ENCODE data around the gene THSD4. TPM values are rescaled to one million over a fixed set of nuclear protein-coding genes. Genes with fewer than 3 reads are reported as not detected.

The THSD4 gene
- total RNA-seq, 2 experiments from 2014 or later: not detected

DNA sequence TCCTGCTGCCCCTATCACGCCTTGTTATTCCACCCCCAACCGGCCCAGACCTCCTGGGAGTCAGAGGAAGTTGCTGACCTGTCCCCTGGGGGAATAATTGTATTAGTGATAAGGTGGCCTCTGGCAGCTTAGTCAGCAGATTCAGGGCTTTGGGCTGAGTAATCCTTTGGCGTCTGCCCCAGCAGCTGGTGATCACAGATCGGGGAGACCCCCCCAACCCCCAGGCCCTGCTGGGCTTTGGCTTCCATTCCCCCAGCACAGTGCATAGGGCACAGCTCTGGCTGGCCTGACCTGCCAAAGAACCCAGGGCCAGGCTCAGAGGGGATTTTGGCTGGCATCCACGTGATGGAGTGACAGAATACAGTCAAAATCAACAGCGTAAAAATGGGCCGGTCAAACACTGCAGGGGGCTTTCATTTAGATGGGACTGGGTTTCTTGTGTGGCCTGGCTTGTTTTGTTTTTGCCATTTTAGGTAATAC lies 691.2 kb downstream of the THSD4 start:
- Mint-ChIP-seq H3K4me1 (ENCODE audit: low read depth) (no peaks in the 10 kb centered on the region), H3K27me3 (peaks cover 9% of the 10 kb centered on the region), H3K9me3 (no peaks in the 10 kb centered on the region), H3K36me3 (ENCODE audit: low read depth) (no peaks in the 10 kb centered on the region), H3K4me3 (no peak overlapping the region), H3K27ac (no peak overlapping the region)
- POLR2A ChIA-PET: no interaction called here
- TF ChIP-seq, protein P1, sequence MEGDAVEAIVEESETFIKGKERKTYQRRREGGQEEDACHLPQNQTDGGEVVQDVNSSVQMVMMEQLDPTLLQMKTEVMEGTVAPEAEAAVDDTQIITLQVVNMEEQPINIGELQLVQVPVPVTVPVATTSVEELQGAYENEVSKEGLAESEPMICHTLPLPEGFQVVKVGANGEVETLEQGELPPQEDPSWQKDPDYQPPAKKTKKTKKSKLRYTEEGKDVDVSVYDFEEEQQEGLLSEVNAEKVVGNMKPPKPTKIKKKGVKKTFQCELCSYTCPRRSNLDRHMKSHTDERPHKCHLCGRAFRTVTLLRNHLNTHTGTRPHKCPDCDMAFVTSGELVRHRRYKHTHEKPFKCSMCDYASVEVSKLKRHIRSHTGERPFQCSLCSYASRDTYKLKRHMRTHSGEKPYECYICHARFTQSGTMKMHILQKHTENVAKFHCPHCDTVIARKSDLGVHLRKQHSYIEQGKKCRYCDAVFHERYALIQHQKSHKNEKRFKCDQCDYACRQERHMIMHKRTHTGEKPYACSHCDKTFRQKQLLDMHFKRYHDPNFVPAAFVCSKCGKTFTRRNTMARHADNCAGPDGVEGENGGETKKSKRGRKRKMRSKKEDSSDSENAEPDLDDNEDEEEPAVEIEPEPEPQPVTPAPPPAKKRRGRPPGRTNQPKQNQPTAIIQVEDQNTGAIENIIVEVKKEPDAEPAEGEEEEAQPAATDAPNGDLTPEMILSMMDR (IDR thresholded peaks at IDR 0.05): no peak
- CTCF ChIA-PET: no interaction called here
- intact Hi-C loops (cut with micrococcal nuclease): no loop called here
- ATAC-seq (no peak), DNase-seq (no peak)

DNA sequence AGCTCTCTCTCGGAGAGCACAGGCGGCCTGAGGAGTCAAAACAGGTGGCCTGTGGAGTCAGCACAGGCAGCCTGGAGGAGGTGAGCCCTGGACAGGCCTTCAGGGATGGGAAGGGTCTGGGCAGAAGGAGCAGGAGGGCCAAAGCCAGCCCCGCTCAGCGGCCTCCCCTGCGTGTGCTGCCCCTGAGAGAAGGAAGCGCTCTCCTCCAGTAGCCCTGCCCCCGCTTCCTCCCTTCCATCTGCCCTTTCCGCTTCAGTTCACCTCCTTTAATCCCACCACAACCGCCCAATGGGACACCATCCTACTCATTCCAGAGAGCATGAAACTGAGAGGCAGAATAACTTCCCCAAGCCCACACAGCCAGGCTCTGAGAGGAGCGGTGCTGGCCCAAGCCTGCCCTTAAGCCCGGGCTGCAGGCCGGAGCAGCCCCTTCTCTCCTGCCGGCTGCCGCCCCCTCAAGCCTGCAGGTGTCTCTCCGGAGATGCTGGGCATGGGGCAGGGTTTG lies 691.9 kb downstream of the THSD4 start:
- H3K36me3 Mint-ChIP-seq (ENCODE audit: low read depth): no peaks in the 10 kb centered on the region
- TF ChIP-seq, protein P1 (IDR thresholded peaks at IDR 0.05): no peak
- ATAC-seq (no peak), DNase-seq (no peak)
- peaks cover 5% of the 10 kb centered on the region for H3K27me3 Mint-ChIP-seq
- H3K27ac Mint-ChIP-seq: no peak overlapping the region
- POLR2A ChIA-PET: no interaction called here
- intact Hi-C loops (cut with micrococcal nuclease): no loop called here
- CTCF ChIA-PET: no interaction called here
- no peaks in the 10 kb centered on the region for H3K9me3 Mint-ChIP-seq
- no peaks in the 10 kb centered on the region for H3K4me1 Mint-ChIP-seq (ENCODE audit: low read depth)
- no peak overlapping the region for H3K4me3 Mint-ChIP-seq

- DNase-seq: no peak
- no peak for ATAC-seq
- CTCF ChIA-PET: no interaction called here
- peaks cover 2% of the 10 kb centered on the region for H3K27me3 Mint-ChIP-seq
- H3K27ac Mint-ChIP-seq: no peak overlapping the region
- H3K9me3 Mint-ChIP-seq: no peaks in the 10 kb centered on the region
- intact Hi-C loops (cut with micrococcal nuclease): no loop called here
- H3K4me1 Mint-ChIP-seq (ENCODE audit: low read depth): no peaks in the 10 kb centered on the region
- H3K4me3 Mint-ChIP-seq: no peak overlapping the region
- POLR2A ChIA-PET: no interaction called here
- TF ChIP-seq, protein P1 (IDR thresholded peaks at IDR 0.05): no peak
- H3K36me3 Mint-ChIP-seq (ENCODE audit: low read depth): no peaks in the 10 kb centered on the region
These were observed 692.4 kb downstream of the THSD4 start for GRCh38 chr15:71807691-71808091.

- Mint-ChIP-seq H3K4me1 (ENCODE audit: low read depth) (no peaks in the 10 kb centered on the region), H3K9me3 (no peaks in the 10 kb centered on the region), H3K36me3 (ENCODE audit: low read depth) (no peaks in the 10 kb centered on the region), H3K27me3 (no peaks in the 10 kb centered on the region), H3K4me3 (no peak overlapping the region), H3K27ac (no peak overlapping the region)
- DNase-seq (no peak), ATAC-seq (no peak)
- ChIA-PET POLR2A (no interaction called here), CTCF (no interaction called here)
- TF ChIP-seq, protein P1 (IDR thresholded peaks at IDR 0.05): no peak
- intact Hi-C loops (cut with micrococcal nuclease): no loop called here
These were observed 693.2 kb downstream of the THSD4 start for GRCh38 chr15:71808311-71809020.

- CTCF ChIA-PET: no interaction called here
- H3K9me3 Mint-ChIP-seq: no peaks in the 10 kb centered on the region
These were observed 694.1 kb downstream of the THSD4 start for GRCh38 chr15:71809346-71809745.

More at GRCh38 chr15:71809346-71809745, 694.1 kb downstream of the THSD4 start:
- intact Hi-C loops (cut with micrococcal nuclease): no loop called here
- DNase-seq (no peak), ATAC-seq (no peak)
- no peaks in the 10 kb centered on the region for H3K4me1 Mint-ChIP-seq (ENCODE audit: low read depth)
- no peak overlapping the region for H3K27ac Mint-ChIP-seq
- TF ChIP-seq, protein P1 (IDR thresholded peaks at IDR 0.05): no peak
- H3K27me3 Mint-ChIP-seq: no peaks in the 10 kb centered on the region
- POLR2A ChIA-PET: no interaction called here
- no peaks in the 10 kb centered on the region for H3K36me3 Mint-ChIP-seq (ENCODE audit: low read depth)
- no peak overlapping the region for H3K4me3 Mint-ChIP-seq

Measured in activated CD8-positive, alpha-beta T cell treated with anti-CD3 and anti-CD28 coated beads for 36 hours (primary cell).